ENCODE measurements around the gene ATXN7L1.

Gene ATXN7L1

DNA sequence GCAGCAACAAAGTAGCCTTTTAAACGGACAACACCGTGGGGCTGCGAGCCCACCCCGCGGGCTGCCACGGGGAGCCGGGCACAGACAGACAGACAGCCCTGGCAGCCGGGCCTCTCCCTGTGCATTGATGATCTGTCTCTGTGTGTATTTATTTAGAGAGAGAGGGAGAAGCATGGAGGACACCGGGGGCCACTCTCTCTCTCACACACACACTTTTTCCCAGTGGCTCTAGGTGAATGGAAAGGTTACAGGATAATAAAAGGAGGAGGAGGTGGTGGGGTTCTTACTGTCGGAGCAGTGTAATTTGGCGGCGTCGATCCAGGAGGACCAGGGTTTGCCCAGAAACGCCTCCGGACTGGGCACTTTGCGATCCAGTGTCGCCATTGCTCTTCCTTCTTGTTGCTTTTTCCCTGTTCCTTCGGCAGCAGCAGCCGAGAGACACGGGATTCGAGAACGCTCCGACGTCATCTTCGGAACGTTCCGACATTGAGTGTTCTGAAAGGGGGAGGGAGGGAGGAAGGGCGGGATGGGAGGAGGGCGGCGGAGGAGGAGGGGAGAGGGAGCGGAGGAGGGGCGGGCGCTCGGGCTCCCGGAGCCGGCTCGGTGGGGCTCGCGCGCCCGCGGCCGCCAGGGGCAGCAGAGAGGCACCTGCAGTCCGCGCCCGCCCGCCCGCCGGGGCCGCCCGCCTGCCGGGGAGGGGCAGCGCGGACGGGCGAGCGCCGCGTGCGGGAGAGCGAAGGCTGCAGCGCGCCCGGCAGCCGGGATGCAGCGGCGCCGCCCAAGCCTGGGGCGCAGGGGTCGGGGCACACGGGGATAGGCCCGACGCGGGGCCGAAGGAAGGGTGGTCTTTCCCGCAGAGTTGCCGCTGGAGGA, at the start of gene ATXN7L1:
TSS of gene ATXN7L1 (minus strand) at position 509 of the 873 bp plus-strand sequence. CDS start at position 468, 41 bp downstream.
- peak; percentile 97 for DNase-seq

- peak; percentile 25 for DNase-seq
These were observed 49.7 kb upstream of the ATXN7L1 start for GRCh38 chr7:105926131-105926530.

DNA sequence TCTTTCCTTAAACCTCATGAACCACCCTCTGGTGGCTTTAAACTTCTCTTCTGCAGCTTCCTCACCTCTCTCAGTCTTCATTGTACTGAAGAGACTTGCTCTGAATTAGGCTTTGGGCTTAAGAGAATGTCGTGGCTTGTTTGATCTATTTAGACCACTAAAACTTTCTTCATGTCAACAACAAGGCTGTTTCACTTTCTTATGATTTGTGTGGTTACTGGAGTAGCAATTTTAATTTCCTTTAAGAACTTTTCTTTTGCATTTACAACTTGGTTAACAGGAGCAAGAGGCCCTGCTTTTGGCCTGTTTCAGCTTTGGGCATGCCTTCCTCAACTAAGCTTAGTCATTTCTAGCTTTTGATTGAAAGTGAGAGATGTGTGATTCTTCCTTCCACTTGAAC, 48.5 kb upstream of the ATXN7L1 start:
- no peak for DNase-seq

DNA sequence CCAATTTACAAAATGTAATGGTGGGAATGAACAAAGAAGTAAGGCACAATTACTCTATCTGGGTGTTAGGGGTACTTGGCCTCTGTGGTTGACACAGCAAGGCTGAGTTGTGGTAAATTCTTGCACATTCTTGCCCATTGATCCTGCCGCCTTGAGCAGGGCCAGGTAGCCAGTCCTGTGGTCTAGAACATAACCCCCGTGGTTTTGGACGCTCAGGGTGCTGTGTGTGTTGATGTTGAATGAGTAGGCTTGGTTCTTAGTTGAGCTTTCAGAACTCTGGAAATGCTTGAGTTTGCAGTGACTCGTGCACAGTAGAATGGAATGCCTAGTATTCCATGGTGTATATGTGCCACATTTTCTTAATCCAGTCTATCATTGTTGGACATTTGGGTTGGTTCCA, 44.4 kb upstream of the ATXN7L1 start:
- DNase-seq, result peak; percentile 15

DNA sequence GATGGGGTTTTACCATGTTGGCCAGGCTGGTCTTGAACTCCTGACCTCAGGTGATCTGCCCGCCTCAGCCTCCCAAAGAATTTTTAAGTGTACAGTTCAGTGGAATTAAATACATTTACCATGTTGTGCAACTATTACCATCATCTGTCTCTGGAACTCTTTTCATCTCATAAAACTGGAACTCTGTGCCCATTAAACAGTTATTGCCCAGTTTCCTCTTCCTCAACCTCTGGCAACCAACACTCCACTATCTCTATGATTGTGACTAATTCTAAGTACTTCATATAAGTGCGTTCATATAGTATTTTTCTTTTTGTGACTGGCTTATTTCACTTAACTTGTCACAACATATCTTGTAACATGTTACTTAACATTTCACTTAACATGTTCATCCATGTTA, 41.3 kb upstream of the ATXN7L1 start:
- DNase-seq, result no peak

DNA sequence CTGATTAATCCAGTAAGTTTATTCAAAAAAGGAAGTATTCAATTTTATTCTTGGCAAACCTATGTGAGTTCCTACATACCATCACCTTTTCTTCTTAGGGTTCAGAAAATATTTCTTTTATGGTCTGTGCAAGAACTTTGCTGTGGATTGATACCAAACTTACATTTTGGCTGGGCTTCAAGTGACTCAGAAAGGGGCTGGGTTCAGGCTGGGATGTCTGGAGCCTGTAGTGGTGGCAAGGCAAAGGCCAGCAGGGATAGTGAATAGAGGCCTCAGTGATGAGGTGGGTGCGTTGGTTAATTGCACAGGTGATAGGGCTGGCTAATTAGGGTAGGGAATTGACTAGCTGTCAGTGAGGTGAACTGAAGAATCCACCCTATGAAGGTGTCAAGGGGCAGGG, 40.2 kb upstream of the ATXN7L1 start:
- DNase-seq, result peak; percentile 63

DNA sequence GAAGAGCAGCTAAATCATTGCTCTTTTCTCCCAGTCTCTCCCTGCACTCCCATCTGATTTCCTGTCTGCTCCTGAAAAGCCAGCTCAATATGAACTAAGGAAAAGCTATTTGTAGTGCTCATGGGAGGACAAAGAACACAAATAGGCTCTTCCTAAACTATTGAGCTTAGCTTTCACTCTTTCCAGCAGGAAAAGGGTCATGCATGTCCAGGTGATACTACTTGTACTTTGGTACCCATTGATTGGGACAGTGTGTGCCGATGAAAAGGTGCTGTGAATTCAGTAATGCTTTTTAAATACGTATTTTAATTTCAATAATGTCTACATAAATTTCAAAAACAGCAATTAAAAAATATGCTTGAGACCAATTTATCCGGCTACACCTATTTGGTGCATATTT, 37.5 kb upstream of the ATXN7L1 start:
- DNase-seq, result no peak

DNA sequence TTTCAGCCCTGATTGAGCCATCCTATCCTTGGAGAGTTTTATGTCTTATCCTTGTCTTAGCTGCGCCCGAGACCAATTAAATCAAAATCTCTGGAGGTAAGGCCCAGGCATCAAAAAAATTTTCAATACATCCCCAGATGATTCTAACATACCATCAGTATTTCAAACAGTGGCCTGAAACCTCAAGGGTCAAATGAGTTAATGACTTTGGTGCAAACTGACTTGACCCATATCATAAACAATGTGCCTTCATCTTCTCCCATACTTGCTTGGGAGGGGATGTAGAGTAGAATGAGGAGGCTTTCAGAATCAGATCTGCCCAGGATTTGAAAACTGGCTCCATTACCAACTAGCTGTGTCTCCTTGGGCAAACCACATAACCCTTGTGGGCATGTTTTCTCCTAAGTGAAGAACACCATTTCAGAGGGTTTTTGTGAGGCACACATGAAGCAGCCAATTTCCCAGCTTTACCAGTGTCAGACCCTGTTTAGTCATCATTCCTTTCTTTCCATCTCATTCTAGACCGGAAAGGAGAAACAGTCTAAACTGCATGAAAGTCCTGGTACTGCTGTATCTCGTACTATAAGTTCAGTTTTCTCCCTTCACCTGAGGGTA, 35.7 kb upstream of the ATXN7L1 start:
- DNase-seq, result peak; percentile 80

GRCh38 chr7:105910172-105910571, 33.8 kb upstream of the ATXN7L1 start:
- DNase-seq, result no peak

DNA sequence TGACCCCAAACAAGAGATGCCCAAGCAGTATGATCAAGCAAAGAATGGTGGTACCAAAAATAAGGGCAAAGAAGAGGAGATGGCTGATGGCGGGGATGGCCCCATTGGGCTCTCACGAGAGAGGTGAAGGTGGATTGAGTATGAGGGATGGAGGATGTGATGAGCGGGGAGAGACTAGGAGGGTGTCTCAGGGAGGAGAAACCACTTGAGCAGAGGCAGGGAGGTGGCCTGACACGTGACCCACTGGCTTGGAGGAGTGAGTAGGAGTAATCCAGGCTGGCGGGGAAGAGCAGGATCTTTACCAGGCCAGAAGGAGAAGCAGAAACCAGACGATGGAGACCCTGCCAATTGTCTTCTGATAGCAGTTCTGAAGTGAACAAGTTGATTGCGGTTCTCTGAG, 33.3 kb upstream of the ATXN7L1 start:
- no peak for DNase-seq

DNA sequence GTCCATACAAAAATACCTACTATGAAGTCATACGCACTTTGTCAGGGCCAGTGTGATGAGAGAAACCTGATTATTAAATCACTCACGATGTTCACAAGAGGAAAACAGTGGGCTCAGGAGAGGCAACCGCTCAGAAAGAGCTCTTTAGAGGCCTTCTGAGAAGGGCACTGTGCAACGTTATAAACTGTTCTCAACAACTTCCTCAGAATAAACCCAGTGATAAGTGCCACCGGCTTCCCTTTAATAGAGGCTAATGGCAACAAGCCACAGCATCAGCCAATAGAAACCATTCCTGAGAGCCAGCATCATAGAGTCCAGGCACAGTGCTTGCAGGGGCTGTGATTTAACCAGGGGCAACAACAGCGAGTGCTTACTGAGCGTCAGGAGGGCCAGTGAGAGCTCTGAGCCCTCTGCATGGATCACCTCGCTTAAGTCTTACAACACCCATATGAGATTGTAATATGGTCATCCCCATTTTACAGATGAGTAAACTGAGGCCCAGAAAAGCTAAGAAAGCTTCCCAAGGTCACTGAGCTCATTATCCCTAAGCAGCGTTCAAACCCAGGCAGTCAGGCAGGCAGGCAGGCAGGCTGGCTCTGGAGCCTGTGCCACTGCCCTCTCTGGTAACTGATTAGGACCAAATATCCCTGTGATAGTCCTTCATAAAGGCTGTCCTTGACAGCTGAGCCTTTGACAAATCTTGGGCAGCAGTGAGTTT, 30.9 kb upstream of the ATXN7L1 start:
- no peak for DNase-seq

DNA sequence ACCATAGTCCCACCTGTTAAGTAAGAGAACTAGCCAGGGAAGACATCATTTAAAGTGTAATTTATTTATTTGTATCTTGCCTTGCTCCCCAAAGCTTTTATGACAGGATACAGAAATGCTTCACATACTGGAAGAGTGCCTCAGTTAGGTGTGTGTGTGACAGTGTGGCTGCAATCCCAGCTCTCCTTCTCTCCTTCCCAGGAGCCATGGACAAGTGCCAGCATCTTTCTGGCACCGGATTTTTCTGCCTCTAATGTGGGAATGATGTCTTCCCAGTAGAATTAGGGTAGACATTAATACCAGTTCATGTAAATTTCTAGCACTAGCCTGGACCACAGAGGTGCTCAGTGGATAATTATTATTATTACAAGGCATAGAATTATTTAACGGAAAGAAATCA, 30.3 kb upstream of the ATXN7L1 start:
- no peak for DNase-seq

GRCh38 chr7:105905910-105906568, 29.6 kb upstream of the ATXN7L1 start:
- DNase-seq, result no peak

- DNase-seq, result no peak
These were observed 29.0 kb upstream of the ATXN7L1 start for GRCh38 chr7:105905209-105905909.

DNA sequence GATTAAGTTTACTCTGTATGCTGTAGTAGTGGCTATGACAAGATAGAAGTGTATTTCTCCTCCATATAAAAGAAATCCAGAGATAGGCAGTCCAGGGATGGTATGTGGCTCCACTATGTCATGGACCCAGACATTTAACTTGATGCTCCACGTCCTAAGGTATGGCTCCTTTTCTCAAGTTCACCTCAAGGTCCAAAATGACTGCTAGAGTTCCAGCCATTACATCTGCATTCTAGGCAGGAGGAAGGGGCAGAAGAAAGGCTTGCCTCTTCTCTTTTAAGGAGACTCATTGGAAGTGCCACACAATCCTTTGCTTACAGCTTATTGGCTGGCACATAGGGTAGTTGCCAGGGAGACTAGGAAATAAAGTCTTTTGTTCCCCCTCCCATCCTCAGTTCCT, 27.7 kb upstream of the ATXN7L1 start:
- DNase-seq, result no peak

GRCh38 chr7:105902325-105902911, 26.0 kb upstream of the ATXN7L1 start:
- DNase-seq, result no peak

DNA sequence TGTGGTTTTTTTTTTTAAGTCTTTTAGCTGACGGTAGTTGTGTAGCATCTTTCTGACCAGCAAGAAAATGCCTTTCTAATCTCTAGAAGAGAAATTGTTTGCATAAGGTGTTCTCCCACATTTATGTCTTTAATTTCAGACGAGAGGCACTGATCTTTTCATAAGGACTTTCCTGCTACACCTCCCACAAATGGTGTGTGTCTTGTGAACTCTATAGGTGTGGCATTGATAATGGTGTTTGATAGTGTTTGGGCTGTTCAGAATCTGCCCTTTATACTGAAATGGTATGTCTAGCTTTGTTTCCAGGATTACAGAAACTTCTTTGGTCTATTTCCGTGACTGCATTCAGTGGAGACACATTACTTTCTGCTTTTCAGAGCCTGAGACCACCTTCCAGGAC, 21.6 kb upstream of the ATXN7L1 start:
- no peak for DNase-seq

DNA sequence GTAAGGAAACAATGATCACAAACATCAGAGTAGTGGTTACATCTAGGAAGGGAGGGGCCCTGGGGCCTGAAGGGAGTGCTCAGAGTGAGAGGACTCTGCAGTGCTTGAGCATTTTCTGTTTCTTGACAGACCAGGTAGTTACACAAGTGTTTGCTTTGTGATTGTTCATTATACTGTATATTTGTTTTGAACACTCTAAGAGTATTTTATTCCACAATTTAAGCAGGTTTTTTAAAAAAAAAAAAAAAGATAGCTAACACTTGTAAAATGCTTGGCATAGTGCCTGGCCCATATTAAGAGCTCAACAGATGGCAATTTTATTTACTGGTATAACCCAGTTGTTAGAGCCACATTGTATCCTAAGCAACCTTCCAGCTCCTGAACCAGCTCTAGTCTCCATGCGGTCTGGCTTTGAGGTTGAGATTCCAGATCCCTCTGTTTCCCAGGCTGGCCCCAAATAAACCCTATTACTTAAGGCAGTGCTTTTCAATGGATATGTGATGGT, 20.1 kb upstream of the ATXN7L1 start:
- no peak for DNase-seq

DNA sequence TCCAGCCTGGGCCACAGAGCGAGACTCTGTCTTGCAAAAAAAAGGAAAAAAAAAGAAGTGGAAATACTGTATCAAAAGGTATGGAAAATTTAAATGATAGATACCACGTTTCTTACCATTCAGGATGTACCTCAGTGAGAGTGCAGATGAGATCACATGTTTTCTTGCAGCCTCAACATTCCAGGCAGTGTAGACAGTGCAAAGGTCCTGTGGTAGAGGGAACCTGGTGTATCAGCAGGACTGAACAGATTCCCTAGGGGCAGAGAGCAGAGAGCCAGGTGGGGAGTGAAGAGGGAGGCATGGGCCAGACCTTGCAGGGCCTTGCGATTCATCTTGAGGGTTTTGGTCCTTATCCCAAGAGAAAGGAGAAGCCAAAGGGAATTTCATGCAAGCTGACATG, 17.7 kb upstream of the ATXN7L1 start:
- DNase-seq, result no peak

- no peak for DNase-seq
These were observed 16.0 kb upstream of the ATXN7L1 start for GRCh38 chr7:105892387-105892786.

GRCh38 chr7:105890290-105890997, 14.0 kb upstream of the ATXN7L1 start:
- DNase-seq, result peak; percentile 12
